ENCODE data around the gene TMOD2.
A peak's percentile ranks its signal among the peaks of the same experiment; 100 is the strongest.

Gene TMOD2

DNA sequence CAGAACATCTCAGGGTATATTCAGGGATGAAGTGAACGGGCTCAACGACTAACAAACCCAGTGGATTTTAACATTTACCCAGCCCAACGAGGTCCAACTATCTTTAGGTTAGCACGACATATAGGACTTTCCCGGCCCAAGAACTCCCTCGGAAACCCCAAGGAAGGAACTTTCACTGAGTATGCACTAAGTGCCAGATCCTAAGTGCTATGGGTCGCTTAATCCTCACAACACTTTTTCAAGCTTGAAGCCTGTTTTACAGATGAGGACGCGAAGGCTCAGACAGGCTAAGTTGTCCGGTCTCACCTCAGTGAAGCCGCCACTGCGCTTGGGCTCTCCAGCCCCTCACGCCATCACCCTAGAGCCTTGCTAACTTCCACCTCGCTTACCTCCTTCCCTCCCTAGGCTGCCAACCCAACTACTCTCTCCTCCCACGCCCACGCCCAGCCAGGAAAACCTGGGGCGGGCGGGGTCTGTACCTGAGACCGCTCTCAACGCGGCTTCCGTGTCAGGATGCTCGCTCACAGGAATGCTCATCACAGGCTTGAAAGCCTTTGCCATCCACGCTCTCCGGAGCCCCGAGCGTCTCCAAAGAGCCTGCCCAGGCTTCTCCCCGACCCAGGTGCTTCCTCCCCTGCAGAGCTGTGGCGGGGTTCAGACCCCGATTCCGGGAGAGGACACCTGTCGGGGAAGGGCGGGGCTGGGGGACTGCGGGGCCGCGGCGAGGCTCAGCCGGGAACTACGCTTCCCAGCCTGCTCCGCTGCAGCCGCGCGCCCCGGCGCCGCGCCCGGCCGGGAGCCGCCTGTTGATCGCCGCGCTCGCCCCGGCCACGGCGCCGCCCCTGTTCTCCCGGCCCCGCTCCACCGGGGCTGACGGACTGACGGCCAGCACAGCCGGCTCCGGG lies at the start of gene TMOD2:
TMOD2 (plus strand) TSS at position 806 of the 905 bp plus-strand sequence. CDS start 14,845 bp downstream, outside the sequence.
- DNase-seq, result peak; percentile 46

DNA sequence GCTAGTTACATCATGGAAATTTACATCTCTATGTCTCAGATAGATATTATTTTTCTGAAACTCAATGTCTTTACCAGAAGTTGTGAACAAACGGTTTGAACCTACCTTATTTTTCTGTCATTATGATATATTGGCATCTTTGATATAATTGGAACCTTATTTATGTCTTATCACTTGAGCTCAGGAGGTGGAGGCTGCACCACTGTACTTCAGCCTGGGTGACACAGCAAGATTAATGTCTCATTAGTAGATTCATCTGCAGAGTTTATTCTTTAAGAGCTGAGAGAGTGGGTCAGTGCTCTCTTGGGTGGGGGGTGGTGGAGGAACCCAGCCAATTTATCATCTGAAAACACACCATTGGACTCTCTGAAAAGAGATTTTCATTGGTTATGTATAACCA lies 48.7 kb upstream of the TMOD2 start:
- no peak for DNase-seq

DNA sequence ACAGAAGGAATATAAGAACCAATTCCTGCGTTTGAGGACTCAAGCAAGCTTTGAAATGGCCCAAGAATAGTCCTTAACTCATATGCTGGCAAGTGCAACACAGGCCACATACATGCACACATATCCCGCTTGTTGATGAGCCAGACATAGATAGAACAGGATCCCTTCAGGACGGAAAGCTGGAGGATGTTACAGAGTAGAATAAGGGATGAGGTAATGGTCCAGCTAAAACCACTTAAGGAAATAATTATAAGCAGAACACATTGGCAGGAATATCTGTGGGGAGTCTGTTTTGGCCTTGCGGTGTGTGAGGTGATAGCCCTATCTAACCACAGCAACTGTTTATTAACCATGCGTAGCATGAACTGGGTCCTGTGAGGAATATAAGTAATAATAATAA lies 45.1 kb upstream of the TMOD2 start:
- DNase-seq, result no peak

DNA sequence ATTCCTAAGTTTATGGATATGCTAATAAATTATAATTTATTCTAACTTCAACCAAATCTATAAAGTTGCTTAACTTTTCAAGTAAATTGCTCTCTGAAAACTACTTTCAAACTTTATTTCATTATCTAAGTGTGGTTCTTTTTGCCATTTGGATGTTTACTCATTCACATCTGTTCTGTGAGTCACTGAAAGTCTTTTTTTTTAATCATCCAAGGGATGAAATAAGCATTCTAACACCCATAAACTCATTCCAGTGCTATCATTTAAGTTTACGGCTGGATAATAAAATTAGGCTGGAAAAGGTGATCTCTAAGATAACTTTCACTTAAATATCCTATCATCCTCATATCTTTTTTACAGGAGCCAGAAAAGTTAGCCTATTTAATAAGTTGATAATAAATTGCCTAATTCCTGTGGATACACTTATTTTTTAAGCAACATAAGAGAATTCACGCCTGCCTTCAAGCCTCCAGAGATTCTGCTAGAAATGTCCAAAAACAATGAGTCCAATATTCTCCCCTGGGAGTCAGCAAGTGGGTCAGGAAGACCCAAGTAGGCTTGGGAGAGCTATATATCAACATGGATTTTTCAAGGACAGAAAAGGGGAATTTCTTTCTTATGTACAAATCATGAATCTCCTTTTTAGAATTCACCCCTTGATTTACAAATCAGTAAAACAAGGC lies 44.3 kb upstream of the TMOD2 start:
- no peak for DNase-seq

DNA sequence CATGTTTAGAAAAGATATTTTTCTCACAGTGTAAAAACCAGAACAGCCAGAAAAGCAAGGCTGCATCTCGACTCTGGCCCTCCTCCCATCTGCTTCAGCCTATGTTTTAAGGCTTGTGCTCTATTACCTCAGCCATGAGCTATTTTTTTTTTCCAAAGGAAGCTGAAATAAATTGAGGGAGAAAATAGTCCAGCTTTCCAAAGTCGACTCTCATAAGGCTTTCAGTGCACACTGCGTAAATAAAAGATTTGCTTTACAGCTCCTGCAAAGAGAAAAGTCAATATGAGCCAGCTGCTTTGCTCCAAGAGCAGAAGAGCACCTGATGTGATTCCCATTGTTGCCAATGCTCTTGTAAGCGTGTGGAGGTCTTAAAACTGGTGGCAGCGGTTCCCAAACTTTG lies 43.4 kb upstream of the TMOD2 start:
- no peak for DNase-seq

DNA sequence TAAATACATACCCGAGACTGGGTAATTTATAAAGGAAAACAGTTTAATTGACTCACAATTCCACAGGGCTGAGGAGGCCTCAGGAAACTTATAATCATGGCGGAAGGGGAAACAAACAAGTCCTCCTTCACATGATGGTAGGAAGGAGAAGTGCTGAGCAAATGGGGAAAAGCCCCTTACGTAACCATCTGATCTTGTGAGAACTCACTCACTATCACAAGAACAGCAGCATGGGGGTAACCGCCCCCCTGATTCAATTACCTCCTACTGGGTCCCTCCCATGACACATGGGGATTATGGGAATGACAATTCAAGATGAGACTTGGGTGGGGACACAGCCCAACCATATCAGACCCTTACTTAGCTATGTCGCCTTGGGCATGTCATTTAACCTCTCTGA lies 42.4 kb upstream of the TMOD2 start:
- no peak for DNase-seq

DNA sequence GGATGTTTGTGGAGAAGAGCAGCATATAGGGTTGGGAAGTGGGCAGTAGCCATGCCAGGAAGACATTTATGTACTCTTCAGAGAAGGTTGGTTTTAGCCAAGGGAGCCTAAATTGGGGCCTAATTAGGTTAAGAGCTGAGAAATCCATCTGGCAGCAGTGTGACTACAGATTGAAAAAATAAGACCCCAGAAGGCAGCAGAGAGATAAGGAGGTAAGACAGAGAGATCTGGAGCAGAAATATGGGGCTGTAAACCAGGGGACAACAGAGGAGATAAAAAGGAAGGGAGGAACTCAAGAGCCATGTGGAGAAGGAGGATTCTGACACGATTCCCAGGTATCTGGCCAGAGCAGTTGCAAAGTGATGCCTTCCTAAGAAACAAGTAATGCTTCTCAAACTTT lies 37.2 kb upstream of the TMOD2 start:
- DNase-seq, result no peak

DNA sequence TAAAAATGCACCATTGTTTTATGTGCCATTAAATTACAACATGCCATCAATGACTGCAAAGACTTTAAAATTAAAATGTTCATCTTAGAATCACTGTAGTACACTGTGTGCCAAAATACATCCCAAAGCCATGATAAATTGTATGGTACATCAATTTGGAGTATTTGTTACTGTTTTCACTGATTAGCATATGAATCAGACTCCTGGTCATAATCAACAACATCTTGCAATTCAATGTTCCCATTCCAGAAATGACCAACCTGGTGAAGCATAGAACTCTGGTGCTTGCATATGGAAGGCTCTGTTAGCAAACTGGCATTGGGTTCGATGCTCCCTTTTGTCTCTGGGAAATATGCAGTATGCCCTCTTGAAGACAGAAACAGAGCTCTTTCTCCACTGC lies 36.5 kb upstream of the TMOD2 start:
- no peak for DNase-seq

DNA sequence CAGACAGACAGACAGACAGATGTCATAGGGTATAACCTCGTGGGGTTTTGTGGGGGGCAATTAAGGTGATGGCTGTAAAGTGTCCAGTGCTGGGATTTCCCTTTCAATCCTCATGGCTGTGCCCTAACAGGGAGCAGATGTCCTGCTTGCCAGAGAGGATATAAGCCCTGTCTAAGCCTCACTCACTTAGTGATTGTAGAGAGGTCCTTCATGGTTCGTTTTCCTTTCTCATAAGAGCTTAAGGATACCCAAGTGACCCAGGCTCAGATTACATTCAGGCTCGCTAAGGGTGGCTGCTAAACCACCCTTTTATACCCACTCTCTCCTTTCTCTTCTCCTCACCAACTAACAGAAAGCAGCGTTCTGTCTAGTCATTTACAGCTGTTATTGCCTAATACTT lies 33.2 kb upstream of the TMOD2 start:
- DNase-seq, result no peak

DNA sequence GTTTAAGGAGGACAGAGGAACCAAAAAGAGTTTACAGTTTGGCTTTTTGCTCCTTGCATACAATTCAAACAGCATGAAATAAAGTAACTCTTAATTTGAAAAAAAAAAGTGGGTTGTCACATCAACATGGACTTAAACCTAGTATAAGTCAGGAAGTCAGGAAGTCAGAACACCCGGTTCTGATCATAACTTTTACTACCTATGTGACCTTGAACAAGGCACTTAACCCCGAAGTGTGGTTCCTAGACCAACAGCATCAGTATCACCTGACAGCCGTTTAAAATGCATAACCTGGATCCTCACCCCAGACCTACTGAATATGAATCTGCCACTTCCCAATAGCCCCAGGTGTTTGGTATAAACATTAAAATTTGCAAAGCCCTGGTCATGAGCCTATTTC lies 32.7 kb upstream of the TMOD2 start:
- DNase-seq, result no peak

DNA sequence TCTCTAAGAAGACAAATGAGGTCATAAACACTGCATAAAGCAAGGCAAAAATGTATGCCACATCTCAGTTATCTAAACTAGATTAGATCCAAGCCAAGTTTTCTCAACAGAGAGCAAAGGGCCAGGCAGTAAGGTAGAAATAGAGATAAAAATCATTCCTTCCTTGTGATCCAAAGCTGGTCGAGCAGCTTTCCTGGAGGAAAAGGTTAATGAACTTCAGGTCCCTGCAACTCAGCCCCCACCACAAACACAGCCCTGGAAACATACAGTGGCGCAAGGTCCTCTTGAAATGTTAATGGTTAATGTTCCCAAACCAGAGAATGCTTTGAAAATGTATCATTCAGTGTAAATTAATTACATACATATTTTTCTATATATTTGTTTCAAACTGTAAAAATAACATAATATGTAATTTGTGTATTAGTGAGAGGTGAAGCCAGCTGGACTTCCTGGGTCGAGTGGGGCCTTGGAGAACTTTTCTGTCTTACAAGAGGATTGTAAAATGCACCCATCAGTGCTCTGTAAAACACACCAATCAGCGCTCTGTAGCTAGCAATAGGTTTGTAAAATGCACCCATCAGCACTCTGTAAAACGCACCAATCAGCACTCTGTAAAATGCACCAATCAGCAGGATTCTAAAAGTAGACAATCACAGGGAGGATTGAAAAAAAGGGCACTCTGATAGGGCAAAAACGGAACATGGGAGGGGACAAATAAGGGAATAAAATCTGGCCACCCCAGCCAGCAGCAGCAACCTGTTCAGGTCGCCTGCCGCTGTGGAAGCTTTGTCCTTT lies 31.0 kb upstream of the TMOD2 start:
- DNase-seq, result no peak

DNA sequence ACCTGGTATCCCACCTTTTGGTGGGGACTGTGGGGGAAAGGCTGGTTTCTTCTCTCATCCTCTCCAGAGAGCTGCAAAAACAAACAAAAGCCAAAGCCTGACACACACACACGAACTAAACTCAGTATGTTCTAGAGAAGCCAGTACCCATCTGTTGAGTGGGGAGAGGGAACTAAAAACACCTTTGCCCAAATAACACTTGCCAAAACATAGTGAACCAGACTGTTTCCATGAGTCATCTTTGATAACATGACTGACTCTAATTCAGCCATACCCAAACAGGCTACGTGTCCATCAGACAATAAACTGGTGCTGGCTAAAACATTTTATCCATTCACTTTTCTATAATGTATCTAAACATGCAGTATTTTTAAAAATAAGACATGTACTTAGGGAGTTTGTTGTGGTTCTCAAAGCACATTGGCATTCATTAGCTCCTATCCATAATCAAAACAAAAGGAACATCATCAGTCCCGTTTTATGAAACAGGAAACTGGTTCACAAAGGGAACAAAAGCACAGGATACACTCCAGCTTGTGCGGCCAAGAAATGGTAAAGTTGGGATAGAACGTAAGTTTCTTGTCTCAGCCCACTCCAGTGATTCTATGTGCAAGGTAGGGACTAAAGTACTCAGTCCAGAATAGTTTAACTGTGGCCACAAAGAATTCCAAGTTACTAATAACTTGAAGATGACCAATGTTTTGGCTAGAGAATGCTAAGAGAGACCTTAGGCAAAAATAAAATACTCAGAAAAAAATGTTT lies 30.0 kb upstream of the TMOD2 start:
- no peak for DNase-seq

DNA sequence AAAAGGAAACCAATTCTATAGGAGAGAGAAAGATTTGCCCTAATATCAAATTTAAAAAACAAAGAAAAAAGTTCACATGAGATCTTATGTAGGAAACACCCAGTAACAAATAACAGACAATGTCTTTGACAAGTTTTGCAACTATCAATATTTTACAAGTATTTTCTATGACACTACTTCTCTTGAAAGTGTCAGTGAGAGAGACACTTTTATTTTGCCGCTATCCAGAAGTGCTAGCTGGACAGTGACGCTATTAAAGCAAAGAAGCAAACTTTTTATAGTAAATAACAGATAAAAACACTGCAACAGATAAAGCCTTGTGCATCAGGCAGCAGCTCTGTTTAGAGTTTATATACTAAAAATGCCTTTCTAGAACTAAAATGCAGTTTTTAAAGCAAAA lies 27.2 kb upstream of the TMOD2 start:
- DNase-seq, result no peak

DNA sequence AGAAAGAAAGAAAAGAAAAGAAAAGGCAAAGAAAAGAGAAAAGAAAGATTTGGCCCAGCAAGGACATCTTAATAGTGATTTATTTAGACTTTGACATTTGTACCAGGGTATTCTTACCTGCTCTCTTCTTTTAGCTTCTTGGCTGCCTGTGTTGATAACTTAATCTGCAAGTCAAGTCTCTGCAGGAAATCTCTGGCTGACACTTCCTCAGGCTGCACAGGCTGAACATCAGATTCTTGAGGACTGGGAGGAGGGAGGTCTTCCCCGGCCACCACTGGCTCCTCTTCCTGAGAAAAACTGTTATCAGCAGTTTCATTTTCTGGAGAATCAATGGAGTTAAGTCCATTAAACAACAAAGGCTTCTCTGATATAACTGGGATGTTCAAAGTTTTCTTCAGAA lies 26.7 kb upstream of the TMOD2 start:
- DNase-seq, result no peak

DNA sequence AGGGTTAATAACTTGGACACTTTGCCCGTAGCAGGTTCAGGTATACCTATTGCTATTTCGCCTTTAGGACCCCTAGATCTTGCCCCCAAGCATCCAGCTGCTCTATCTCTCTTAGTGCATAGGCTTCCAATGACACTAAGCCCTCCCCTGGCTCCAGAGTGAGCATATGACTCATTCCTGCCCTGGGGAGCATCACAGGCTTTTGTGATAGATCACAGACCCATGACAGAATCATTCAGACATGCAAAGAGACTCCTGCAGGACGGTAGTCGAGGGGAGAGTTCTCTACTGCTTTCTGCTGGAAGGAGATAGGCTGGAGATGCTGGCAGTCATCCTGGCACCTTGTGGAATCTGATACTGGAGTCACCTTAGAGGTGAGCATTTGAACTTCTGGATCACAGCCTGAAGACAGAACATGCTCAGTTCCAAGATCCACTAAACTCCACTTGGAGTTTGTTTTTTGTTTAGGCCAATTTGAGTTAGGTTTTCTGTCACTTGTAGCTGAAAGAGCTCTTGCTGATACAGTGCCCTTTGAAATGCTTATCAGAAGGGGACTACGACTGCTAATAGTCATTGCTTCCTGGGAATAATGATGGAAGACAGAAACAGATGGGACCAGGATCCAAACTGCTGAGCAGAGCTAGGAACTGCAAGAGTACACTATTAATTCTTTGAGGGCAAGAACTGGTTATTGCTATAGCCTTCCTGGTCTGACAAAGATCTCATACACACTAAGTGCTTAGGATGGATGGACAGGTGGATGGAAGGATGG lies 24.9 kb upstream of the TMOD2 start:
- DNase-seq, result no peak

DNA sequence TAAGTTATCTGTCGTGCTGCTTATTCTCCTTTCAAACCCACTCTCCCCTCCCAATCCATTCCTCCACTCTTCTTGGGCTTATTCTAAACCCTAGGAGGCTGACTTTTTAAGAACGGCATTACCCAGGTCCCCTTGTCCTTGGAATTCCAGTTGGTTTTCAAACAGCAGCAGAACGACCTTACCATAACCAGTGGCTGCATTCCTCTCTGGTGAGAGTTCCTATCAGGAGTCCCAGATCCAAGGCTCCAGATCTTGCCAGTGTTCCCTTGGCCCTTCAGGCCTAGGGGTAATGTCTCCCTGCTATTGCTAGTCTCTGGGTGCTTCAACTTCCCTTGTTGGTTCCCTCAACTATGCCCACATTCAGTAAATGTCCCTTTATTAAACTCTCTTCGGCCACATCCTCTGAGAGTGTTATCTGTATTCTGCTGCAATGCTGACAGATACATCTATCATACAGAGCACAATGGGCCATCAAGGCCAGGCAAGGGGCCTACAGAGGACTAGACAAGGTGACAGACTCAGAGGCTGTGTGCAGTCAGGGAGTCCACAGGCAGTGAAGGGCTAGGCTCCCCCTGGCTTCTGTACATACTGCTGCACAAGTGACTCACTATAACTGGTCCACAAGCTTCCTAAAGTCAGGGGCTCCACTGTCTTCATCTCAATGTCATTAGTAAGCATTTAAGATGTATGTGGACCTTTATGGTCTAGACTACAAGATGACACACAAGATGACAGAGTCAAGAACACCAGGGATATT lies 24.1 kb upstream of the TMOD2 start:
- DNase-seq, result no peak

DNA sequence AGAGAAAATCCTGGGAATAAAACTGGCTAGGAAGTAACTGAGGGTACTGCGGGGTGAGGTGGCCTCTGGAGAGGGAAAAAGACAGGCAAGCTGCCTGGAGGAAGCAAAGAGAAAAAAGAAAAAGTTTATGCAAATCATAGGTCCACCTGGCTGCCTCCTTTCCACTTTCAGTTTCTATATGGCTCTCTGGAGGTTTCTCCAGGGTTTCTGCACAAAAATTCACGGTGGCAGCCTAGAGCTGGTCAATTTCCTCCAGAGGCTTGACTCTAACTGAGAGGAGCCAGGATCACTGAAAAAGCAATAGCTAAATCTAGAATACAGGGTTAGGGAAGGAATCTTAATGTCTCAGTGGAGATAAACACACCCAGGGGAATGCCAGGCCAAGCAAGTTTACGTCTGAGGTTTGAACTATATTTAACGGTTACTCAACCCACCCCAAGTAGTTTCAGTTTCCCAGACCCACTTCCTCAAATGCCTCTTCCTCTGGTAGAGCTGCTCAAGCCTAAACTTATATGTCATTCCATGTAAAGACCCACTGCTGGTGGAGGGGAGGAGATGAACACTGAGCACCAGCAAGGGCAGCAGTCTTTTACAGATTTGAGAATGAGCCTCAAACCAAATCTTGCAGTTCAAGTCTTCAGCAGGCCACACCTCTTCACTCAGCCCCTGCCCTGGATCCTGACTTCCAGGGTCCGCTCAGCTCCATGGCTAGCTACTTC lies 19.7 kb upstream of the TMOD2 start:
- DNase-seq, result no peak

DNA sequence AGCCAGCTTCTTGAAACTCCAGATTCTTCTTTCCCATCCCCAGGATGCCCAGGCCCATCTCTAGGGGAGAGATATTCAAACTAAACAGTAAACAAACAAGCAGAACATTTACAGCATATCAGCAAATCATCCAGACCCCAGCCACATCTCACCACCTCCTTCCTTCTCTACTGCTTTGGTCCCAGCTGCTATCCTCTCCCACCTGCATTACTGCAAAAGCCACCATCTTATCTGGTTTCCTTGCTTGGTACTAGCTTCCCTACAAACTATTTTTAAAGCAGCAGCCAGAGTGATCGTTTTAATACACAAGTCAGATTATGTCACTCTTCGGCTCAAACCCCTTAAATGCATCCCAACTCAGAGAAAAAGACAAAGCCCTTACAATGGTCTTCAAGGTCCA lies 18.8 kb upstream of the TMOD2 start:
- DNase-seq, result no peak

DNA sequence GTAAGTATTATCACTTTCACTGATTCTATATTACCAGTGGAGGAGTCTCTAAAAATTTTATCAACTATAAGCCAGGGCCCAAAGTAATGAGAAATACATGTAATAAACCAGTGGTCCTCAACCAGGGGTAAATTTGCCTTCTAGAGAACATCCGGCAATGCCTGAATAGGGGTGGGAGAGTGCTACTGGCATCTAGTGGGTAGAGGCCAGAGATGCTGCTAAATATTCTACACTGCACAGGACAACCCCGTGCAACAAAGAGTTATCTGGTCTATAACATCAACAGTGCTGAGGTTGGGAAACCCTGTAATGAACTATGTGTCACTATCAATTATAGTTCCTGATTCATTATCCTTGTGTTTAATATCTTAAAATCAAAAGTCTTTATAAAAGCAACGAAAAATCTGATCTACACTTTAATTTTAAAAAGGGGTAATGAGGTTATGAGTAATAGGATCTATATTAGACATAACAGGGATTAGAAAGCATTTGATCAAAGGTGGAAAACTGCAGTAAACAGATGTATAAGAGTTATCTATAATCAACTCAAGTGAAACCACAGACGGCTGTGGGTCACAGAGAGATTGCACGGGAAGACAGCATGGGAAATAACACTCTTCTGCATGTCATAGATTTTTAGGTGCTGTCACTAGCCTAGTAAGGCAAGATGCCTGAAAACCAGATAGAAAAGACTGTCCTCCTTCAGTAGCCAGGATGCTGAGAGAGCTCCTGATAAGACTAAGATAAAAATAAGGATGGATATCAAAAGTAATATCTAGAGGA lies 16.0 kb upstream of the TMOD2 start:
- no peak for DNase-seq

DNA sequence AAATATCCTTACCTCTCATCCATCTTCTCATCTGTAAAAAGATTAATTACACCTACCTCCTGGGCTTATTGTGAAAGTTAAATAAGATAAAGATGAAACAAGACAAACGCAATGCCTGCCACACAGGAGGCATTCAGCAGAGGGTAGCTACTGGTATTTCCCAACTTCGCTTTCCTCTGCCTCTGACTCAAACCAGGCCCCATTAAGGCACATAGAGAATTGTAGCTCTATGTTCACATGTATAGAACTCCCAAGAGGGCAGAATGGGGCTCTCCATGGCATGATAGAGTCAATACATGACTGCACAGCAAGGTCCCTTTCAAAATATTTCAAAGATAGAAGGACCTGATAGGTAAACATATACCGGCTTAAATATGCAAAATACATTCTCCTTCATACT lies 15.3 kb upstream of the TMOD2 start:
- no peak for DNase-seq
